Activated CD4-positive, alpha-beta T cell treated with anti-CD3 and anti-CD28 coated beads, Interleukin-2, amount 50 U/mL, for 16 hours (primary cell): ENCODE results near the gene TBX1.
"Not testable (repeated sequence)": the region's sequence is repeated elsewhere in the genome, so short reads cannot be mapped to it uniquely, and the experiment has no call there.

Experiments
- DNase-seq: peaks from one replicate; pipeline ENCODE4 v3.0.0-alpha.2; 2020

The TBX1 gene

DNA sequence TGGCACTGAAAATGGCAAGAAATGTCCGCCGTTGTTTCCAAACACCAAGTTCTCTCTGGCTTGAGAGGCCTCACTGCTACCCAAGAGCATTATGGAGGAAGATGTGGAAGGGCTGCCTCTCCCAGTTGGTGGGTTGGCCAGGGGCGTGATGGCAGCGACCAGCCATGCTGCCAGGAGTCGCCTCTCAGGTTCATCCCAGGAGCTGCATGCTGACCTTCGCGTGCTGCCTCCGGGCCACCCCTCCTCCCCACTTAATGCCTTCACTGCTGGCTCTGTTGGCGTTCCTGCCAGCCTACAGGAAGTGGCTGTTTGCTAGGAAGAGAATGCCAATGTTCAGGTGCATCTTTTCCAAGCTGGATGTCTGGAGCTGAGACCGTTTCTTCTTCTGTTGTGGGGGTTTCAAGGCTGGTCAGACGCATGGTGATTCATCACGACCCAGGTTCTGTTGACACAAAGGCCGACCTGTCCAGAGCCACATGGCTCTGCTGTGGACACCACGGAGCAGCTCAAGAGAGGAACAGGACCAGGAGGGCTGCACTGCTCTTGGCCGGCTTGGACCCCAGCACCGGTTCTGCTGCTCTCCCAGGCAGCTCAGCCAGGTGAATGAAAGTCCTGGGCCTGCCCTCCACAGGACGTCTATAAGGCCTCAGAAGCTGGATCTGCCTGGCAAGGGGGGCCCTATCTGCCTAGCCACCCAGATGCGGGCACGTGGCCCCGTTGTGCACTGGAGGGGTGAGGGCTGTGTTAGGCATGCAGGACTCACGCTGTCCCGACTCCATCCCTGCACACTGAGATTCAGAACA is 25.1 kb downstream of the TBX1 start:
- no peak for DNase-seq

DNA sequence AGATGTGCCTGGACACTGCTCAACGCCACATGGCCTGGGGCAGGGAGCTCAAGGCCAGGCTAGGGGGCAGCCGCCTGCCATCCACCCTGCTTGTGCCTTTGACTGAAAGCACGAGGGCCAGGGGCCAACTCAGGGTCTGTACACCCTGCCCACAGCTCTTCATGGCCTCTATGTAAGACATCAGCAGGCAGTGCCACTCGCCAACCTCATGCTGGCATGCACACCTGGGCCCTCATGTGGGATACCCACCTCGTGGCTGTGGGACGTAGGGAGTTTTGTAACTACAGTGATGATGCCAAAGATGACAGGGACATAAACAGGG is 25.6 kb downstream of the TBX1 start:
- DNase-seq: no peak

DNA sequence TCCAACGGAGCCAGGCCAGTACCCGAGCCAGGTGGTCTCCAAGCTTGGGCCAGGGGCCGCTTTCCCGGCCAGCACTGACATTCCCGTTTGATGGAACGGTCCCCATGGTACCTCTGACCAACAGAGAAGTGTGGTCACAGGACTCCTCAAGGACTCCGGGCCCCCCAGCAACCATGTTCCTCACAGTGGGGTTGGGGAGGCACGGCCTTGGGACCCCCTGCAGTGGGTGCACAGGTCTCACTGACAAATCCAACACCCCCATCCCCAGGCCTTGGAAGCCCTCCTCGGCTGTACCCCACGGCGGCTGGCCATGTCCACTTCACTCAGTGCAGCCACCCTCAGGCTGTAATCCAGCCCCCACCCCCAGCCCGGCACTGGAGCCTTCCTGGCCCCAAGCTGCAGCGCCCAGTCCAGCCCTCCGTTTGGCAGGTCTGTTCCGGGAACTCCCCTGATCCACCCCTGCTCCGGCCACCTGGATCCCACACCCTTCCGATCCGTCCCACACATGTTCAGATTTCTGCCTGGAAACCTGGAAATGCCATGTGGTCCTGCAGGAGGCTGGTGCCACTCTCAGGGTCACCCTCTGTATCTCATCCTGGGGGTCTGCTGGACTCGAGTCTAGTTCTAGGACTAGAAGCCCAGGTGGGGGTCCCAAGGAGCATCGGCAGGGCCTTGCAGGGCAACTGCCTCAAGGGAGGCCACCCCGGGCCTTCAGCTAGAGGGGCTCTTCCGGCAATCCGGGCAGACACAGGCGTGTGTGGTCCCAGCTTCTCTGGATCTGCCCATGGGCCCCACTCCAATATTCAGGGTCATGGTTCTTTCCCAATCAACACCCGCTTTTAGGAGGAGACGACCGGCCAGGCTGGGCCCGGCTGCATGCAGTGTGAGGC is 26.6 kb downstream of the TBX1 start:
- DNase-seq: no peak

DNA sequence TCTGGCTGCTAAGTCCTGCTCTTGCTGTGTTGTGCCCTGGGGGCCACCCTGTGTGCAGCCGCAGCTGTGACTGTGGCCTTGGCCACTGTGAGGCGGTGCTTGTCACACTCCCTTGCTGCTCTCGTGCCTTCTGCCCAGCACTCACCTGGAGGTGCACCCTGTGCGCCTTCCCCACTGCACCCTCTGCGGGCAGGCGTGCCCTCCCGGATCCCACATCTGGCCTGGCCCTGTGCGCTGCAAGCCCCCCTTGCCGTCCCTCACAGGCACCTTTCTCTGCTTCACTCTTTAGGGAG is 27.2 kb downstream of the TBX1 start:
- no peak for DNase-seq

DNA sequence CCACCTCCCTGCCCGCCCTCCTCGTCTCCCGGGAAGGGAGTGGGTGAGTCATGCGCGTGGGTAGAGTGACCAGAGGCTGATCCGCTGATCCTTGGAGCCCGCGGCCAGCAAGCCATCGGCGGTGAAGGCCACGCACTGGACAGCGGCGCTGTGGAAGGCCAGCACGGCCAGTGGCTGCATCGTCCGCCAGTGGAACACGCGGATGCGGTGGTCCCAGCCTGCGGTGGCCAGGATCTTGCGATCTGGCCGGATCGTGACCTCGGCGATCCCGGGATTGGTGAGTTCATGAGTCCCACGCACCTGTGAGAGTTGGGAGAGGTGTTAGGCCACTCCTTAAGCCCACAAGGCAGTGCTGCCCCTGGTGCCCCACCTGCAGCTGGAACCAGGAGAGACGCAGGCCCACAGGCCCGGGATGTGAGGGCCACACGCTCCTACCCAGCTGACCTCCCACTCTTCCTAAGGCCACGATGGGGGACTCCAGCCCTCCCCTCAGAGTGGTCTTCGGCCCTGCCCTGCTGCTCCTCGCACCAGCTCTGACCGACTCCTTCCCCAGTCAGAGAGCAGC is 28.2 kb downstream of the TBX1 start:
- DNase-seq: no peak

DNA sequence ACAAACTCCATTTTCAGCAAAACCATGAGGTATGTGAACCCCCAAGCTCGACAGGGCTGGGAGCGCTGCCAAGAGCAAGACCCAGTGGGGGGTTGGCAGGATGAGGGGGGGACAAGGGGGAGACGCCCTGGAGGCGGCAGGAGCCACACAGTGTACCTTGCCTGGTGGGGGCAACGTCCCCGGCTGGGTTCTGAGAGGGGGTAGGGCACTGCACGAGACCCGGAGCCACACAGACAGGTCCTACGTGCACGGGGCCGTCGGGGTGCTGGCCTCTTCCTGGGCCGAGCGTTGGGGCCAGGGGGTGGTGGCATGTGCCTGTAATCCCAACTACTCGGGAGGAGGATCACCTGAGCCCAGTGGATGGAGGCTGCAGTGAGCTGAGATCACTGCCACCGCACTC is 28.8 kb downstream of the TBX1 start:
- no peak for DNase-seq

- DNase-seq: no peak
Observed at GRCh38 chr22:19789828-19790227, 29.2 kb downstream of the TBX1 start.

DNA sequence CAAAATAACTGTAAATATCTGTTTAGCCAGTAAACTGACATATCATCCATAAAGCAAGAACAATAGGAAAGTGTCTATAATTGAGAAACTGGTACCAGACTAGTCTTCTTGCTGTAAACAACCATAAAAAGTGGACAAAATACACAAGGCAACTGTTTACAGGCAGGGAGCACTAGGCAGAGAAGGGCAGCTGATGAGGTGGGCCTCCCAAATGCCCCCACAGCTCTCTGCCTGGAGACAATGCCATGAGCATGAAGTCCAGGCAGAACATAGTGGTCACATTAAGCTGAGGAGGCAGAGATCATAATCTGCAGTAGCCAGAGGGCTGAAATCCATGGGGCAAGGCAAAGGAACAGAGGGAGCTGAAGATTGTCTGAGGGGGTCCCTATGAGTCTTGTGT is 30.7 kb downstream of the TBX1 start:
- DNase-seq: no peak

DNA sequence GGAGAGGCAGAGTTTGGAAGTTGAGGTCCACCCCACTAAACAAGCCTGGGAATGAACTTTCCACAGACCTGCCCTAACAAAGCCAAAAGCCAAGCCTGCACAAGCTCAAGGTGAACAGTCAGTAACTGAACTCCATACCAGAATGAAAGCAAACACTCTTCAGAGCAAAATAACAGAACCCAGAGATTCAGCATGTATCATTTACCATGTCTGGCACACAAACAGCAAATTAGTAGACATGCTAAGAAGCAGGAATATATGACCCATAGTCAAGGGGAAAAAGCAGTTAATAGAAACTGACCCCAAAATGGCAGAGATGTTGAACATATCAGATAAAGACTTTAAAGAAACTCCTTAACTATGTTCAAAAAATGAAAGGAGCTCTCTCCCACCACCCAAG is 31.3 kb downstream of the TBX1 start:
- DNase-seq: no peak

- DNase-seq: not testable (repeated sequence)
Observed at GRCh38 chr22:19792383-19792896, 31.9 kb downstream of the TBX1 start.

- DNase-seq: no peak
Observed at GRCh38 chr22:19793161-19793560, 32.6 kb downstream of the TBX1 start.

- DNase-seq: no peak
Observed at GRCh38 chr22:19793661-19794310, 33.2 kb downstream of the TBX1 start.

DNA sequence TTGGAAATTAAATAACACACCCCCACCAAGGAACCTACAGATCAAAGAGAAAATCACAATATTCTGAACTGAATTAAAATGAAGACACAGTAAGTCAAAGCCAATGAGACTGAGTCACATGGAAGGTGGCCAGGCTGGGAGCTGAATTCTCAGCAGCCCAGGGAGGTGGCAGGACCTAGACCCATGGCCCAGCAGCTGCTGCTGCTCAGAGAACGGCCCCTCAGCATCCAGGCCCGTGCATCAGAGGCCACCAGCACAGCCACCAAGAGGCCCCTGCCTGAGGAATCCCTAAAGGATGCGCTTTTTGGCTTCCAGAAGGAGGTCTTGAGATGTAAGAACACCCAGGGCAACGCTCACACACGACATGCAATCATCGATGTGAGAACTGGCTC is 35.0 kb downstream of the TBX1 start:
- DNase-seq: no peak

DNA sequence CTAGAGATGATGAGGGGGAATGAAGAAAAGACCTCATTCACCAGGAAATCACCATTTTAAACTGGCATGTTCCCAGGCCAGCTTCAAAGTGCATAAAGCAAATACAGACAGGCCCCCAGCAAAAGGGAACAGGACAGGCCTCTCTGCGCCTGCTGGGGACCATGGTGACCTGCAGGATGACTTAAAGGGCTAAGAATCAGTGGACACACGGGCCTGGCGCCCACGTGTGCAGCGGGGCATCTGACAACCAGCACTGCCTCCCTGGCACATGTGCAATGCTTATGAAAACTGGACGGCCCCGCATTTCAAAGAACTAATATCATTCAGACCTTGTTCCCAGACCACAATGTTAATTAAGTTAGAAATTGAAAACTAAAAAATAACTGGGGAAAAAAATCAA is 35.6 kb downstream of the TBX1 start:
- DNase-seq: no peak

DNA sequence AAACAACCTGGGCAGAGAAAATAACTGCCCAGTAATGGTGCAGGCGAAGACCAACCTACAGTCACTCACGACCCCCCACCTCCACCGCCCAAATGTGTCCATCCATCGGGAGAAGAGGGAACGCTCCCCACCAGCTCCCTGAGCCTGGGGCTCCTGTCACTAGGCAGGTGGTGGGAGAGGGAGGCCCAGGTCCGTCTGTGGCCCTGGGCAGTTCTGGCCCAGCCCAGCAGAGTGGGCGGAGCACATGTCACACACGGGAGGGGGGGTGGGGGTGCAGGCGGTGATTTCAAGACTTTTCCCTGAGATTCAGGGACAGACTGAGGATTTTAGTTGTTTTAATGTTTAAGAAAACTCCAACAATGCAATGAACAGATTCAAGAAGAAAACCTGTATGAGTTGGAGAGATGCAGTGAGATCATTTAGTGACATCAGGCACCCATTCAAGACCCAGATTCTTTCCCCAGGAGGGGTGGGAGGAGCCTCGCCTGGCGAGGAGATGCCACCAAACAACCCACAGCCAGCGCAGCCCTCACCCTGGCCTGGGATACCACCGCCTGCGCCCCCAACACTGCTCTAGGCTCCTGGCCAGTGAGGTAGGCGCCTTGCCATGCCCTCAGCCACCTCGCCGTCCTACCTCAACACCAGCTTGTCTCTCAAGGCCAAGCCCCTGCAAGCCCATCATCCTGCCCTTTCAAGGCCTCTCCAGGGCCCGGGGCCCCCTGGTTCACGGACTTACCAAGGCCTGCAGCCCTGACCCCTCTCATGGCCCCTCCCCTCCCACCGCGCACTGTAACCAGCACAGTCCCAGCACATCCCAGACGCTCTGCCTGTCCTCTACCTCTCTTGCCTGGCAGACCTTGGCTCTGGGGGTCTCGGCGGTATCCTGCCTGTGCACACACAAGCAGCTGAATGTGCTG is 36.8 kb downstream of the TBX1 start:
- no peak for DNase-seq

- DNase-seq: no peak
Observed at GRCh38 chr22:19798003-19798665, 37.6 kb downstream of the TBX1 start.

DNA sequence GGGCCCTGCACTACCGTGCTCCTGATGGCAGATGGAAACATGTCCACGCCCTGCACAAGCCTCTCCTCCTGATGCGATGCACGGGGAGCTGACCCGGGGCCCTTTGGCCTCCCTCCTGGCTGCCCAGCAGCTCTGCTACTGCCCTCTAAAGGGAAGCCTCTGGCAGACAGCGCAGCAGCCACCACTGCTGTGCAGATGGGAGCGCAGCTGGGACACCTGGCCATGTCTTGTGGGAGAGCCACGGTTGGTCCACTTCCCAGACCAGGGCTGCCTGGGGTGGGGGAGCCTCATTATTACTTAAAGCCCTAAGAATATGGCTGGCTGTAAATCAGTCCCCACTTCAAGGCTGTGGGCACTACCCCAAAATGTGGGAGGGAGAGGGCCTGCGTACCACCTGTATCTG is 38.3 kb downstream of the TBX1 start:
- DNase-seq: no peak

DNA sequence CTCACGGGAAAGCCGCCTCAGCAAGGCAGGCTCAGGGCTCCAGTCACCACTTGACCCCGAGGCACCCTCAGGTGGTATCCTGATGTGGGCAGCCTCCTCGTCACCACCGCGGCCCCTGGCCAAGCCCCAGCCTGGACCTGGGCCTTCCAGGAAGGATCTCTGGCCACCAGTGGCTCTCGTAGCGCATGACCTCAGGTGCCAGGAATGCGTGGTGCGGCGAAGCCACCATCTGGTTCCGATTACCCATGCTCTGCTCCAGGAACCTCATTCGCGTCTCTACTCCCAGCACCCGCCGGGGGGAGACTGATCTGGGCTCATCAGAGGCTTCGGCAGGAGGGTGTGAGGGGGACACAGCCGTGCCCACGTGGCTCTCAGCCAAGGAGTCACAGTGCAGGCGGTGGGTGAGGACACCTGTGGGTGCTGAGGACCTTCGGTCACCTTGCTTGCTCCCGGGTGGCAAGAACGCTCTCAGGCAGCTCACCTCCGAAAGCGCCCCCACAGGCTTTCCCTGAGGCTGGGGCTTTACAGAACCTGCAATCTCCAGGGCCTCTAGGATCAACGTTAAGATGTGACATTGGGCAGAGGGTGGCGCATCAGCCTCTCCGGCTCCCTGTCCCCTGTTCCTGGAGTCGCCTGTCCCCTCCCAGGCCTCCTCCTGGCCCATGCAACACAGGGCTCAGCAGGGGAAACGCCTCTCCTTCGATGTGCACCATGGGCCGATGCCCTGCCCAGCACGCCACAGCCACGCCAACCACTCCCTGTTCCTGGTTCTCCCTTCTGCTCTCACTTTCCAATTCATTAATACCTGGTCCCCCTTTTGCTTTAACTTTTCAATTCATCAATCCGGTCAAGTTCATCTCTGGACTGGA is 39.0 kb downstream of the TBX1 start:
- DNase-seq: no peak

DNA sequence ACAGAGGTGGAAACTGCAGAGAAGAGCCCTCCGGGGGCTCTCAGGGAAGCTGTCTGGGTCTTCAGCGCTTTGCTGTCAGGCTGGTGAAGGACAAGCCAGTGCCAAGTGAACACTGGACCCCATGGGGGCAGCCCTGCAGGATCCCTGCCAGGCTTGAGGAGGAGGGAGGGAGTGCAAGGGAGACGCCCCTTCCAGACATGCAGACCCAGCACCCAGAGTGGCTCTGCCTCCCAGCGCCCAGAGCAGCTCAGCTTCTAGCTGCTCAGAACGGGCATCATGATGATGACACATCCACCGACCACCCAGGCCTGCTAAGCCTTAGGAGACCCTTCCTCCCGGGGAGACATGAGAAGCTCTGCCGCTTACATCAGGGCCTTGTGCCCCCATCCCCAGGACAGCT is 39.7 kb downstream of the TBX1 start:
- no peak for DNase-seq

DNA sequence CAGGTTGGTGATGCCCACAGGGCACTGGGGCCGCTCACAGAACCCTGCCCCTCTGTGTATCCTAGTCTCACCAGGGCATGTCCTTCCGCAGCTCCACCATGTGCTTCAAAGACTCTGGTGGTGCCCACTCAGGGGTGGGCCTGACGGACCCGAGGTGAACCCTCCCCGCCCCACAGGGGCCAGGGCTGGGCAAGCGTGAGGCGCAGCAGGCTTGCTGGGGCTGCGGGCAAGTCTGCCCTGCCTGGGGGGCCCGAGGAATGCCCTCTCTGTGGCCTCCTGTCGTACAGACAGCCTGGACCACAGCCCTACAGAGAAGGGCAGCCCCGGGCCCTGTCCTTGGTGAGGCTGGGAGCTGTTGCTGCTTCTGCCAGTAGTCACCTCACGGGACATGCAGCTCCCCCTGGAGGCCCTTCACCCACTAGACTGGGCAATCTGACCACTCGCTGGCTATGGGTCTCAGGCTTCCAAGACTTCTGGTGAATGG is 40.2 kb downstream of the TBX1 start:
- DNase-seq: no peak
